Panc1 (cell line): ENCODE results near the gene MATCAP1. TPM values are rescaled to one million over a fixed set of nuclear protein-coding genes. Genes with fewer than 3 reads are reported as not detected.

ENCODE experiments used
- ATAC-seq: fragments of 200-7000 bp; cut with Tn5 transposase; 2 replicates; pipeline ENCODE4 v1.9.1; 2020; ENCODE audit warnings: mild to moderate bottlenecking, moderate library complexity
- BruUV-seq: library from RNA; stranded (reverse); fragments of 400-500 nt; replicated peaks from 2 replicates; lab custom pipeline; 2021; lab: Mats Ljungman, UMichigan
- CTCF ChIA-PET: fragments of 300-600 bp; sonication (Branson Sonifier 250); formaldehyde crosslinking; loops from one replicate; lab custom pipeline; 2022; ENCODE audit warnings: antibody characterized with exemption; lab: Charles Lee
- POLR2A ChIA-PET: fragments of 300-600 bp; sonication (Branson Sonifier 250); formaldehyde crosslinking; loops from one replicate; lab custom pipeline; 2022; ENCODE audit warnings: antibody characterized with exemption; lab: Charles Lee
- DNase-seq: peaks from one replicate; pipeline ENCODE4 v3.0.0-alpha.2; 2010; ENCODE audit warnings: low read depth, low spot score
- H3K27ac ChIP-seq: 2 replicates; pipeline ENCODE4 v1.5.1; 2011; ENCODE audit warnings: mild to moderate bottlenecking, low read length, inconsistent platforms
- H3K27me3 ChIP-seq: fragments of 200-500 bp; sonication (Bioruptor generic); 2 replicates; pipeline ENCODE4 v1.6.0; 2014; ENCODE audit warnings: low read length, inconsistent platforms; ENCODE audit not compliant: control insufficient read depth, insufficient read depth
- H3K36me3 ChIP-seq: fragments of 200-500 bp; sonication (Bioruptor generic); 2 replicates; pipeline ENCODE4 v1.5.1; 2014; ENCODE audit warnings: inconsistent platforms, mild to moderate bottlenecking, low read length, moderate library complexity; ENCODE audit not compliant: control insufficient read depth, insufficient read depth
- H3K4me1 ChIP-seq: 2 replicates; pipeline ENCODE4 v1.5.1; 2011; ENCODE audit warnings: inconsistent platforms, mild to moderate bottlenecking, low read length, moderate library complexity; ENCODE audit not compliant: control insufficient read depth, insufficient read depth
- H3K4me3 ChIP-seq, 2 experiments: 2 replicates each; pipeline ENCODE4 v1.5.1; 2011 to 2012; ENCODE audit warnings: low read depth in 2 of 2, low read length in 2 of 2, mild to moderate bottlenecking in 2 of 2, inconsistent platforms in 1 of 2, moderate library complexity in 1 of 2
- H3K9me3 ChIP-seq: fragments of 200-500 bp; sonication (Bioruptor generic); 2 replicates; pipeline ENCODE4 v1.5.1; 2014; ENCODE audit warnings: low read depth, mild to moderate bottlenecking, inconsistent platforms, low read length, moderate library complexity; ENCODE audit not compliant: control insufficient read depth, insufficient read depth
- POLR2AphosphoS5 ChIP-seq: IDR thresholded peaks from 2 replicates; pipeline ENCODE4 v1.6.1; 2012; ENCODE audit warnings: mild to moderate bottlenecking, low read depth, low read length, moderate library complexity
- SIN3A ChIP-seq: IDR thresholded peaks from 2 replicates; pipeline ENCODE4 v1.6.1; 2012; ENCODE audit warnings: low read depth, mild to moderate bottlenecking, low read length, moderate library complexity, borderline replicate concordance; ENCODE audit not compliant: insufficient read depth
- TCF7L2 ChIP-seq: IDR thresholded peaks from 2 replicates; pipeline ENCODE4 v1.6.1; 2011; ENCODE audit warnings: mild to moderate bottlenecking, low read depth, low read length, inconsistent platforms
- in situ Hi-C: cut with HindIII; loops from 2 replicates; pipeline ENCODE4 v1.10.0; 2016; ENCODE audit warnings: low sequenced_read_pairs, low pct_unique_long_range_greater_than_20kb
- intact Hi-C: fragments of 100-400 bp; cut with micrococcal nuclease; formaldehyde crosslinking; loops from one replicate; pipeline ENCODE4 v1.10.0; 2022; ENCODE audit not compliant: unreplicated experiment
- total RNA-seq: library from RNA; stranded (reverse); gene quantifications from one replicate; pipeline ENCODE4 v1.2.1, GENCODE V29; 2021; ENCODE audit not compliant: unreplicated experiment
- TF ChIP-seq, protein P1 (sequence below): fragments of 450-650 bp; IDR thresholded peaks from 2 replicates; pipeline ENCODE4 v1.5.1; 2017; ENCODE audit warnings: mild to moderate bottlenecking
- TF ChIP-seq, protein P2 (sequence below), 2 experiments: IDR thresholded peaks; 2 replicates each; pipeline ENCODE4 v1.6.1; 2011 to 2012; ENCODE audit warnings: low read depth in 2 of 2, control low read depth in 1 of 2, low read length in 1 of 2, mild to moderate bottlenecking in 1 of 2, moderate library complexity in 1 of 2; ENCODE audit not compliant: insufficient read depth in 1 of 2

MATCAP1 gene
- total RNA-seq, 1 experiment from 2014 or later, result 13.9 TPM

DNA sequence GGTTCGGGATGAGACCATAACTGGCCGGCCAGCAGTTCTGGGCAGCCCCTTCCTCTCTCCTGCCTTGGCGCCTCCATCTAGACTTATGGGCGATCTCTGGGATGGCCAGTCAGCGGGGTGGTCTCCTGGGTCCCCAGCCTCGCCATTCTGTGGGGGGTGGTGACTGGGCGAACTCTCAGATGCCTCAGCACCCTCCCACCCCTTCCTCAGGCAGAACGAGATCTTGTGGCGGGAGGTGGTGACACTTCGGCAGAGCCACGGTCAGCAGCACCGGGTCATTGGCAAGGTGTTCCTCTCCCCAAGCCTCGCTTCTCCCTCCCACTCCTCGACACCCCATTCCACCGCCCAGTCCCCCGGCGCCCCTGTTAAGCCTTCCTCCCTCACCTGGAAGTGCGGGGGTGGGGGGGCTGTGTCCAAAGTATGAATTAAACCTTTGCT, 17.6 kb downstream of the MATCAP1 start:
- no peaks in the 10 kb centered on the region for H3K27me3 ChIP-seq
- H3K4me3 ChIP-seq, result no peak overlapping the region
- no peaks in the 10 kb centered on the region; the same call in 1 of the 2 replicates for H3K36me3 ChIP-seq
- ATAC-seq (no peak), DNase-seq (no peak)
- TF ChIP-seq, protein P1, sequence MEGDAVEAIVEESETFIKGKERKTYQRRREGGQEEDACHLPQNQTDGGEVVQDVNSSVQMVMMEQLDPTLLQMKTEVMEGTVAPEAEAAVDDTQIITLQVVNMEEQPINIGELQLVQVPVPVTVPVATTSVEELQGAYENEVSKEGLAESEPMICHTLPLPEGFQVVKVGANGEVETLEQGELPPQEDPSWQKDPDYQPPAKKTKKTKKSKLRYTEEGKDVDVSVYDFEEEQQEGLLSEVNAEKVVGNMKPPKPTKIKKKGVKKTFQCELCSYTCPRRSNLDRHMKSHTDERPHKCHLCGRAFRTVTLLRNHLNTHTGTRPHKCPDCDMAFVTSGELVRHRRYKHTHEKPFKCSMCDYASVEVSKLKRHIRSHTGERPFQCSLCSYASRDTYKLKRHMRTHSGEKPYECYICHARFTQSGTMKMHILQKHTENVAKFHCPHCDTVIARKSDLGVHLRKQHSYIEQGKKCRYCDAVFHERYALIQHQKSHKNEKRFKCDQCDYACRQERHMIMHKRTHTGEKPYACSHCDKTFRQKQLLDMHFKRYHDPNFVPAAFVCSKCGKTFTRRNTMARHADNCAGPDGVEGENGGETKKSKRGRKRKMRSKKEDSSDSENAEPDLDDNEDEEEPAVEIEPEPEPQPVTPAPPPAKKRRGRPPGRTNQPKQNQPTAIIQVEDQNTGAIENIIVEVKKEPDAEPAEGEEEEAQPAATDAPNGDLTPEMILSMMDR, result no peak
- TF ChIP-seq SIN3A, result no peak
- TF ChIP-seq, protein P2, sequence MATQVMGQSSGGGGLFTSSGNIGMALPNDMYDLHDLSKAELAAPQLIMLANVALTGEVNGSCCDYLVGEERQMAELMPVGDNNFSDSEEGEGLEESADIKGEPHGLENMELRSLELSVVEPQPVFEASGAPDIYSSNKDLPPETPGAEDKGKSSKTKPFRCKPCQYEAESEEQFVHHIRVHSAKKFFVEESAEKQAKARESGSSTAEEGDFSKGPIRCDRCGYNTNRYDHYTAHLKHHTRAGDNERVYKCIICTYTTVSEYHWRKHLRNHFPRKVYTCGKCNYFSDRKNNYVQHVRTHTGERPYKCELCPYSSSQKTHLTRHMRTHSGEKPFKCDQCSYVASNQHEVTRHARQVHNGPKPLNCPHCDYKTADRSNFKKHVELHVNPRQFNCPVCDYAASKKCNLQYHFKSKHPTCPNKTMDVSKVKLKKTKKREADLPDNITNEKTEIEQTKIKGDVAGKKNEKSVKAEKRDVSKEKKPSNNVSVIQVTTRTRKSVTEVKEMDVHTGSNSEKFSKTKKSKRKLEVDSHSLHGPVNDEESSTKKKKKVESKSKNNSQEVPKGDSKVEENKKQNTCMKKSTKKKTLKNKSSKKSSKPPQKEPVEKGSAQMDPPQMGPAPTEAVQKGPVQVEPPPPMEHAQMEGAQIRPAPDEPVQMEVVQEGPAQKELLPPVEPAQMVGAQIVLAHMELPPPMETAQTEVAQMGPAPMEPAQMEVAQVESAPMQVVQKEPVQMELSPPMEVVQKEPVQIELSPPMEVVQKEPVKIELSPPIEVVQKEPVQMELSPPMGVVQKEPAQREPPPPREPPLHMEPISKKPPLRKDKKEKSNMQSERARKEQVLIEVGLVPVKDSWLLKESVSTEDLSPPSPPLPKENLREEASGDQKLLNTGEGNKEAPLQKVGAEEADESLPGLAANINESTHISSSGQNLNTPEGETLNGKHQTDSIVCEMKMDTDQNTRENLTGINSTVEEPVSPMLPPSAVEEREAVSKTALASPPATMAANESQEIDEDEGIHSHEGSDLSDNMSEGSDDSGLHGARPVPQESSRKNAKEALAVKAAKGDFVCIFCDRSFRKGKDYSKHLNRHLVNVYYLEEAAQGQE (IDR thresholded peaks at IDR 0.05; ENCODE audit: insufficient read depth in 1 of 2, low read depth in 2 of 2, low read length in 1 of 2), result no peak
- no peak for TF ChIP-seq TCF7L2
- no peak for TF ChIP-seq POLR2AphosphoS5
- intact Hi-C loops, result no loop called here
- ChIA-PET POLR2A (no interaction called here), CTCF (no interaction called here)
- H3K27ac ChIP-seq, result no peak overlapping the region
- BruUV-seq, result no TSS peak
- no peaks in the 10 kb centered on the region for H3K9me3 ChIP-seq
- H3K4me1 ChIP-seq, result peaks cover 12% of the 10 kb centered on the region
- in situ Hi-C loops, result no loop called here

DNA sequence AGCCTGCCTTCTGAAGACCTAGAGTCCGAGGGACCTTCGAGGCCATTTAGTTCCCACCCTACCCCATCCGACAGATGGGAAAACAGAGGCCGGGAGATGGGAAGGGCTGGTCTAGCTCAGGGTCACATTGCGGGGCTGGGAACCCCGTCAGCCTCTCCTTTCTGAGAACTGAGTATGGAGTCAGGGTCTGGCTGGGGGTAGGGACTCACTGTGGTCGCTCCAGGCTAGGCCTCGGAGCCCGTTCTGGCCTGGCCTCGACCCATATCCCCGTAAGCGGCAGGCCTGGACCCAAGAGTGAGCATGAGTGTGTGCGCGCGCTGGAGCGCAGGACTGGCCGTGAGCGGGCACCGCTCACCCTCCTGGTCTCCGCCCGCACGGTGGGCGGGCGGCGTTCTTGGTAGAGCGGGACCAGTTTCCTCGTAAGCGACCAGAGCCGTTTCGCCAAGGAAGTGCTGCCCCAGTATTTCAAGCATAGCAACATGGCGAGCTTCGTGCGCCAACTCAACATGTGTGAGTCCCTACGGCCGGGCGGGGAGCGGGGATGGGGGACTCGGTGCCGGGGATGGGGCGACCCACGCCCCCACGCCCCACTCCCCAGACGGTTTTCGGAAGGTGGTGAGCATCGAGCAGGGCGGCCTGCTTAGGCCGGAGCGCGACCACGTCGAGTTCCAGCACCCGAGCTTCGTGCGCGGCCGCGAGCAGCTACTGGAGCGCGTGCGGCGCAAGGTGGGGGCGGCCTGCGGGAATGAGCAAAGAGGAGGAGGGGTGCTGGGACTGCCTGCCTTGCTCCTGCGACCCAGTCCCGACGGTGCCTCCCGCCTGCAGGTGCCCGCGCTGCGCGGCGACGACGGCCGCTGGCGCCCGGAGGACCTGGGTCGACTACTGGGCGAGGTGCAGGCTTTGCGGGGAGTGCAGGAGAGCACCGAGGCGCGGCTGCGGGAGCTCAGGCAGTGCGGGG, 18.4 kb downstream of the MATCAP1 start:
- no peak for ATAC-seq
- in situ Hi-C loops, result no loop called here
- intact Hi-C loops, result no loop called here
- no peaks in the 10 kb centered on the region for H3K27me3 ChIP-seq
- H3K36me3 ChIP-seq, result no peaks in the 10 kb centered on the region; the same call in 1 of the 2 replicates
- no peak for DNase-seq
- no peak for TF ChIP-seq SIN3A
- TF ChIP-seq POLR2AphosphoS5, result no peak
- BruUV-seq, result no TSS peak
- CTCF ChIA-PET, result no interaction called here
- H3K9me3 ChIP-seq, result no peaks in the 10 kb centered on the region
- peaks cover 7% of the 10 kb centered on the region; the same call in 1 of the 2 replicates for H3K4me1 ChIP-seq
- no peak overlapping the region for H3K27ac ChIP-seq
- H3K4me3 ChIP-seq, result no peak overlapping the region
- POLR2A ChIA-PET, result interaction anchor here (0.6 kb wide), 1 partner anchor 82 kb away, joined by 4 read pairs; the partner anchor contains the start of gene FHOD1

DNA sequence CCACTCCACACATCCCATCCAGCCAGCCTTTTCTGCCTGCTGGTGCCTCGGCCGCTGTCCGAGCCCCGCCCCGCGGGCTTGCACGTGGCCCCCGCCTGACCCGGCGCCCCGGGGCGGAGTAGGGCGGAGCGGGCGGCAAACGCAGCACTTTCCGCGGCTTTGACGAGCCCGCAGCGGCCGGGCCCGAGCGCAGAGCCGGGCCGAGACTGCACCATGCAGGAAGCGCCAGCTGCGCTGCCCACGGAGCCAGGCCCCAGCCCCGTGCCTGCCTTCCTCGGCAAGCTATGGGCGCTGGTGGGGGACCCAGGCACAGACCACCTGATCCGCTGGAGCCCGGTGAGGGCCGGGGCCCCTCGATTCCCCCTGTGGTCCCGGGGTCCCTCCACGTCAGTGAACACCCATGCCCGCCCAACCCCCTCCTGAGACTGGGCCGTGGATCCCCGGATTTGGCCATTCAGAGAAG, 19.1 kb downstream of the MATCAP1 start, which contains the start of gene HSF4:
TSS of gene HSF4 (plus strand) at position 147 of the 463 bp plus-strand sequence. CDS start at position 214, 67 bp downstream.
- intact Hi-C loops (no loop called here), in situ Hi-C loops (no loop called here)
- no TSS peak for BruUV-seq
- no peak within 1 kb of the TSS for H3K4me3 ChIP-seq
- ChIA-PET POLR2A (no interaction called here), CTCF (no interaction called here)
- TF ChIP-seq, protein P1, result no peak
- TF ChIP-seq POLR2AphosphoS5 (no peak), SIN3A (no peak)
- TF ChIP-seq, protein P2 (IDR thresholded peaks at IDR 0.05; ENCODE audit: insufficient read depth in 1 of 2, low read depth in 2 of 2, low read length in 1 of 2), result no peak
- H3K27ac ChIP-seq, result no peak within 1 kb of the TSS
- DNase-seq (no peak), ATAC-seq (no peak)
- H3K4me1 ChIP-seq, result peaks cover 3% of the 10 kb centered on the region; the same call in 1 of the 2 replicates
- H3K36me3 ChIP-seq, result no peaks in the 10 kb centered on the region
- no peaks in the 10 kb centered on the region for H3K9me3 ChIP-seq
- H3K27me3 ChIP-seq, result no peaks in the 10 kb centered on the region
